H9 (cell line): ENCODE results near the gene PHLDA2. TPM values are rescaled to one million over a fixed set of nuclear protein-coding genes. Genes with fewer than 3 reads are reported as not detected.

ENCODE experiments used
- DNase-seq: peaks from one replicate; pipeline ENCODE4 v3.0.0-alpha.2; 2017
- H2AFZ ChIP-seq: one replicate; pipeline ENCODE4 v1.6.1; 2013; ENCODE audit warnings: mild to moderate bottlenecking, low read length, control low read depth, moderate library complexity
- H2AK5ac ChIP-seq: 2 replicates; pipeline ENCODE4 v1.6.1; 2013; ENCODE audit warnings: low read length, control low read depth, mixed read lengths; ENCODE audit not compliant: insufficient read length
- H2BK120ac ChIP-seq: one replicate; pipeline ENCODE4 v1.6.1; 2013; ENCODE audit warnings: low read depth, mild to moderate bottlenecking, low read length, control low read depth, inconsistent platforms; ENCODE audit not compliant: poor library complexity, severe bottlenecking
- H2BK12ac ChIP-seq: 2 replicates; pipeline ENCODE4 v1.6.1; 2013; ENCODE audit warnings: low read length, control low read depth, mixed read lengths, low read depth; ENCODE audit not compliant: insufficient read length
- H2BK15ac ChIP-seq: 2 replicates; pipeline ENCODE4 v1.6.1; 2013; ENCODE audit warnings: low read depth, low read length, control low read depth
- H2BK20ac ChIP-seq: one replicate; pipeline ENCODE4 v1.6.1; 2013; ENCODE audit warnings: low read depth, mild to moderate bottlenecking, low read length, control low read depth, inconsistent platforms; ENCODE audit not compliant: poor library complexity, severe bottlenecking
- H2BK5ac ChIP-seq: 2 replicates; pipeline ENCODE4 v1.6.1; 2013; ENCODE audit warnings: low read length, control low read depth, mixed read lengths; ENCODE audit not compliant: insufficient read length
- H3K14ac ChIP-seq: 2 replicates; pipeline ENCODE4 v1.6.1; 2013; ENCODE audit warnings: low read length, control low read depth; ENCODE audit not compliant: insufficient read depth
- H3K18ac ChIP-seq: 2 replicates; pipeline ENCODE4 v1.6.1; 2013; ENCODE audit warnings: low read depth, mild to moderate bottlenecking, mixed read lengths, low read length, control low read depth; ENCODE audit not compliant: insufficient read length
- H3K23ac ChIP-seq: 2 replicates; pipeline ENCODE4 v1.6.1; 2013; ENCODE audit warnings: low read length, control low read depth, mixed read lengths, low read depth; ENCODE audit not compliant: insufficient read length
- H3K23me2 ChIP-seq: 2 replicates; pipeline ENCODE4 v1.6.1; 2013; ENCODE audit warnings: low read depth, mild to moderate bottlenecking, mixed read lengths, low read length, control low read depth; ENCODE audit not compliant: insufficient read length, poor library complexity, severe bottlenecking
- H3K27ac ChIP-seq: 2 replicates; pipeline ENCODE4 v1.5.1; 2013; ENCODE audit warnings: low read length, control low read depth, mixed read lengths, low read depth; ENCODE audit not compliant: insufficient read length
- H3K27me3 ChIP-seq: 2 replicates; pipeline ENCODE4 v1.6.1; 2013; ENCODE audit warnings: low read length, control low read depth, inconsistent platforms; ENCODE audit not compliant: insufficient read depth
- H3K4ac ChIP-seq: 2 replicates; pipeline ENCODE4 v1.6.1; 2013; ENCODE audit warnings: low read depth, mild to moderate bottlenecking, control low read depth, inconsistent platforms, low read length, moderate library complexity
- H3K4me1 ChIP-seq: 2 replicates; pipeline ENCODE4 v1.6.1; 2013; ENCODE audit warnings: low read length, control low read depth, inconsistent platforms; ENCODE audit not compliant: insufficient read depth
- H3K4me2 ChIP-seq: 2 replicates; pipeline ENCODE4 v1.6.1; 2013; ENCODE audit warnings: low read length, control low read depth, mixed read lengths; ENCODE audit not compliant: insufficient read length, insufficient read depth
- H3K56ac ChIP-seq: 2 replicates; pipeline ENCODE4 v1.6.1; 2013; ENCODE audit warnings: low read depth, mild to moderate bottlenecking, mixed read lengths, low read length, control low read depth; ENCODE audit not compliant: insufficient read length
- H3K79me1 ChIP-seq: 2 replicates; pipeline ENCODE4 v1.6.1; 2013; ENCODE audit warnings: low read depth, mild to moderate bottlenecking, moderate library complexity, low read length, control low read depth, inconsistent platforms; ENCODE audit not compliant: insufficient read depth, poor library complexity, severe bottlenecking
- H3K79me2 ChIP-seq: 2 replicates; pipeline ENCODE4 v1.6.1; 2013; ENCODE audit warnings: low read length, control low read depth, inconsistent platforms; ENCODE audit not compliant: insufficient read depth
- H3K9ac ChIP-seq: 2 replicates; pipeline ENCODE4 v1.6.1; 2013; ENCODE audit warnings: low read length, control low read depth, mixed read lengths; ENCODE audit not compliant: insufficient read length; ENCODE audit errors: extremely low read depth
- H3K9me3 ChIP-seq: one replicate; pipeline ENCODE4 v1.6.1; 2013; ENCODE audit warnings: low read depth, low read length, inconsistent platforms; ENCODE audit not compliant: control insufficient read depth
- H3T11ph ChIP-seq: one replicate; pipeline ENCODE4 v1.6.1; 2013; ENCODE audit warnings: mild to moderate bottlenecking, low read length, control low read depth, inconsistent platforms
- H4K20me1 ChIP-seq: one replicate; pipeline ENCODE4 v1.6.1; 2013; ENCODE audit not compliant: control insufficient read depth, insufficient read length, insufficient read depth
- H4K5ac ChIP-seq: 2 replicates; pipeline ENCODE4 v1.6.1; 2013; ENCODE audit warnings: low read depth, mild to moderate bottlenecking, mixed read lengths, low read length, control low read depth; ENCODE audit not compliant: insufficient read length
- H4K8ac ChIP-seq: replicated peaks from 2 replicates; pipeline ENCODE4 v1.6.1; 2013; ENCODE audit warnings: low read length, control low read depth, mixed read lengths, low read depth; ENCODE audit not compliant: insufficient read length
- H4K91ac ChIP-seq: 2 replicates; pipeline ENCODE4 v1.6.1; 2013; ENCODE audit warnings: low read depth, mild to moderate bottlenecking, moderate library complexity, mixed read lengths, low read length, control low read depth; ENCODE audit not compliant: insufficient read length
- H3K27ac Mint-ChIP-seq, 3 experiments: 2 replicates in 2 of 3; 3 replicates in 1 of 3; pipeline ENCODE4 v1.8.0; 2020 to 2021; ENCODE audit warnings: mixed read lengths in 3 of 3, mild to moderate bottlenecking in 1 of 3, moderate library complexity in 1 of 3
- H3K27me3 Mint-ChIP-seq: 2 replicates; pipeline ENCODE4 v1.8.0; 2021; ENCODE audit warnings: low read depth, mild to moderate bottlenecking, moderate library complexity, mixed read lengths
- H3K36me3 Mint-ChIP-seq, 3 experiments: 2 replicates in 2 of 3; 3 replicates in 1 of 3; pipeline ENCODE4 v1.8.0; 2020 to 2021; ENCODE audit warnings: low read depth in 3 of 3, mixed read lengths in 3 of 3; ENCODE audit not compliant: insufficient read depth in 1 of 3
- H3K4me1 Mint-ChIP-seq, 2 experiments: 2 replicates each; pipeline ENCODE4 v1.8.0; 2020; ENCODE audit warnings: mixed read lengths in 2 of 2
- H3K4me3 Mint-ChIP-seq, 2 experiments: 2 replicates in 1 of 2; 3 replicates in 1 of 2; pipeline ENCODE4 v1.8.0; 2020 to 2021; ENCODE audit warnings: mild to moderate bottlenecking in 2 of 2, mixed read lengths in 2 of 2, moderate library complexity in 1 of 2
- H3K9me3 Mint-ChIP-seq, 2 experiments: 2 replicates in 1 of 2; 3 replicates in 1 of 2; pipeline ENCODE4 v1.8.0; 2020; ENCODE audit warnings: mild to moderate bottlenecking in 2 of 2, mixed read lengths in 2 of 2, moderate library complexity in 1 of 2
- WGBS: extraction: QIAGEN DNeasy Blood & Tissue Kit; methylation state at CpG from one replicate; pipeline ENCODE4 v1.1.7; 2013; ENCODE audit warnings: missing lambda C conversion rate, low lambda C conversion rate, mixed read lengths; ENCODE audit not compliant: insufficient read length; ENCODE audit errors: extremely low coverage; 5-methylcytosine and 5-hydroxymethylcytosine counted together
- total RNA-seq: library from RNA; stranded (reverse); gene quantifications from 2 replicates; pipeline ENCODE4 v1.2.1, GENCODE V29; 2021
- TF ChIP-seq, protein P1 (sequence below): fragments of 200-600 bp; sonication (generic); conservative IDR thresholded peaks from 3 replicates; pipeline ENCODE4 v1.8.0; 2021; ENCODE audit warnings: antibody characterized with exemption, mild to moderate bottlenecking

PHLDA2 gene
- total RNA-seq, 1 experiment from 2014 or later, result 42.8 TPM

DNA sequence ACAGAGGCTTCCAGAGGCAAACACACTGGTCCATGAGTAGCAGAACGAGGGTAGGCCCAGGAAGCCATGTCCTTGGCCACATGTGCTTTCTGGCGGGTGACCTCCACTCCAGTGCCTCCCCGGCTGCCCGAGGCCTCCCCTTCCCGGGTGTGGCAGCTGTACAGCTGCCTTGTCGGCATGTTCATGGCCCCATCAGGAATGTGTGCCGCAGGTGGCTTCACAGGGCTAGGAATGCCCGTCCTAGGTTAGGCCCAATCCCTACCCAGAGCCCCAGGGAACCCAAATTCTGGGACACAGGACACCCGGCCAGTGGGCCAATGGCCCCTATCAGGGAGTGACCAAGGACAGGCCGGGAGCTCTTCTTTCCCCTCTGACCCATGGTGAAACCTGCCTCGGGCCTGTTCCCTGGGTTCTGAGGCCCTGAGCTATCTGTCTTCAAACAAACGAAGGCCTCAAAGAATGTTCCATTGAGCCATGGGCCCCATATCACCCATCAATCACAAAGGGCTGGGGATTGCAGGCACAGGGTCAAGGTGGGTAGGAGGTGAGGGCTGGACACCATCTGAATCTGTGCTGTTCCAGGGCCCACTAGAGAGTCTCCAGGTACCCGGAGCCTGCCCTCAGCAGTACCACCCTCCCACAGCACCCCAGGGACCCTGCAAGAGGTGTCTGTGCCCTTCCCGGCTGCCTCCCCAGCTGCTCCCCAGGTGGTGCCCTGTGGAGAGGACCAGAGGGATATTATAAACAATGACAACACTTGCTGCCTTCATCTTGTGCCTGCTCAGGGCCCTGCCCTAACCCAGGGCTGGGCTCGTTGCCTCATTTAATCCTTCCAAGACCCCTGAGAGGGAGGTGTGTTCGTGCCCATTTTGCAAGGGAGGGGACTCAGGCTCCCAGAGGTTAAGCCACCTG, 39.6 kb downstream of the PHLDA2 start:
- Mint-ChIP-seq H3K4me3 (no peak overlapping the region), H3K36me3 (no peaks in the 10 kb centered on the region; a peak in 1 of 7 replicates), H3K4me1 (peaks cover 24 to 26% of the 10 kb centered on the region in 2 experiments), H3K27me3 (peaks cover 56% of the 10 kb centered on the region), H3K9me3 (no peaks in the 10 kb centered on the region), H3K27ac (no peak overlapping the region)
- H3K4ac ChIP-seq, result no peak overlapping the region
- H2BK12ac ChIP-seq, result no peak overlapping the region
- H2BK120ac ChIP-seq, result no peak overlapping the region
- H3K4me2 ChIP-seq, result no peak overlapping the region
- H2AFZ ChIP-seq, result no peak overlapping the region
- no peaks in the 10 kb centered on the region for H3K79me1 ChIP-seq
- no peaks in the 10 kb centered on the region for H3K23me2 ChIP-seq
- DNase-seq, result no peak
- no peaks in the 10 kb centered on the region; the same call in 1 of the 2 replicates for H3K27me3 ChIP-seq
- no peak overlapping the region for H4K5ac ChIP-seq
- TF ChIP-seq, protein P1, sequence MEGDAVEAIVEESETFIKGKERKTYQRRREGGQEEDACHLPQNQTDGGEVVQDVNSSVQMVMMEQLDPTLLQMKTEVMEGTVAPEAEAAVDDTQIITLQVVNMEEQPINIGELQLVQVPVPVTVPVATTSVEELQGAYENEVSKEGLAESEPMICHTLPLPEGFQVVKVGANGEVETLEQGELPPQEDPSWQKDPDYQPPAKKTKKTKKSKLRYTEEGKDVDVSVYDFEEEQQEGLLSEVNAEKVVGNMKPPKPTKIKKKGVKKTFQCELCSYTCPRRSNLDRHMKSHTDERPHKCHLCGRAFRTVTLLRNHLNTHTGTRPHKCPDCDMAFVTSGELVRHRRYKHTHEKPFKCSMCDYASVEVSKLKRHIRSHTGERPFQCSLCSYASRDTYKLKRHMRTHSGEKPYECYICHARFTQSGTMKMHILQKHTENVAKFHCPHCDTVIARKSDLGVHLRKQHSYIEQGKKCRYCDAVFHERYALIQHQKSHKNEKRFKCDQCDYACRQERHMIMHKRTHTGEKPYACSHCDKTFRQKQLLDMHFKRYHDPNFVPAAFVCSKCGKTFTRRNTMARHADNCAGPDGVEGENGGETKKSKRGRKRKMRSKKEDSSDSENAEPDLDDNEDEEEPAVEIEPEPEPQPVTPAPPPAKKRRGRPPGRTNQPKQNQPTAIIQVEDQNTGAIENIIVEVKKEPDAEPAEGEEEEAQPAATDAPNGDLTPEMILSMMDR, result no peak
- H3K18ac ChIP-seq, result no peak overlapping the region
- H4K20me1 ChIP-seq, result no peaks in the 10 kb centered on the region
- no CpG with 5 or more reads among the region's 16 CpGs for WGBS
- H2AK5ac ChIP-seq, result no peak overlapping the region
- no peak overlapping the region for H3K56ac ChIP-seq
- H3K27ac ChIP-seq, result no peak overlapping the region
- no peak overlapping the region for H3K14ac ChIP-seq
- H3T11ph ChIP-seq, result no peak overlapping the region
- H3K9ac ChIP-seq, result no peak overlapping the region
- H3K79me2 ChIP-seq, result no peaks in the 10 kb centered on the region
- no peaks in the 10 kb centered on the region for H3K9me3 ChIP-seq
- H3K23ac ChIP-seq, result no peak overlapping the region
- no peak overlapping the region for H4K8ac ChIP-seq
- H2BK15ac ChIP-seq, result no peak overlapping the region
- H4K91ac ChIP-seq, result no peak overlapping the region
- H2BK20ac ChIP-seq, result no peak overlapping the region
- H3K4me1 ChIP-seq, result no peaks in the 10 kb centered on the region
- no peak overlapping the region for H2BK5ac ChIP-seq
